Psoas muscle (tissue), 8 donors: ENCODE data around the gene SARDH. TPM values are rescaled to one million over a fixed set of nuclear protein-coding genes. Genes with fewer than 3 reads are reported as not detected.
"Not testable (repeated sequence)": the region's sequence is repeated elsewhere in the genome, so short reads cannot be mapped to it uniquely, and the experiment has no call there.

Experiments used
- ATAC-seq, 4 donors: fragments of 200-7000 bp; cut with Tn5 transposase; one replicate each; pipeline ENCODE4 v1.9.1; 2020; ENCODE audit warnings: moderate library complexity in 3 of 4, mild to moderate bottlenecking in 2 of 4
- DNase-seq, 2 donors: peaks; one replicate each; pipeline ENCODE4 v3.0.0-alpha.2; 2020
- H3K27ac ChIP-seq: fragments of 200-600 bp; one replicate; pipeline ENCODE4 v1.8.0; 2022
- H3K27me3 ChIP-seq, 3 donors: fragments of 200-600 bp in 1 of 3; one replicate each; pipeline versions ENCODE4 v1.6.1 to v1.8.0; 2013 to 2022; ENCODE audit warnings: low read length in 2 of 3, mild to moderate bottlenecking in 2 of 3, moderate library complexity in 1 of 3; ENCODE audit not compliant: insufficient read depth in 3 of 3
- H3K36me3 ChIP-seq, 2 donors: fragments of 200-600 bp in 1 of 2; one replicate each; pipeline versions ENCODE4 v1.6.1 to v1.8.0; 2013 to 2022; ENCODE audit warnings: low read depth in 1 of 2, mild to moderate bottlenecking in 1 of 2, moderate library complexity in 1 of 2; ENCODE audit not compliant: insufficient read depth in 1 of 2
- H3K4me1 ChIP-seq: fragments of 200-600 bp; one replicate; pipeline ENCODE4 v1.8.0; 2022
- H3K4me3 ChIP-seq: fragments of 200-600 bp; one replicate; pipeline ENCODE4 v1.8.0; 2022; ENCODE audit warnings: mild to moderate bottlenecking
- H3K9me3 ChIP-seq: fragments of 200-600 bp; one replicate; pipeline ENCODE4 v1.8.0; 2022
- CTCF ChIP-seq: fragments of 200-600 bp; IDR thresholded peaks from one replicate; pipeline ENCODE4 v1.8.0; 2022; ENCODE audit warnings: antibody characterized with exemption
- WGBS, 3 donors: extraction: QIAGEN DNeasy Blood & Tissue Kit; methylation state at CpG; one replicate each; pipeline versions ENCODE4 v1.1.6 to v1.1.7; 2013; 5-methylcytosine and 5-hydroxymethylcytosine counted together
- intact Hi-C, 2 donors: fragments of 100-400 bp; cut with DNase I; formaldehyde crosslinking; loops; one replicate each; pipeline versions ENCODE4 v1.11.0 to v1.14.2; 2022
- polyA plus RNA-seq, 3 donors: library from polyadenylated mRNA; stranded (reverse); fragments of 200-250 nt; gene quantifications; one replicate each; pipeline ENCODE4 v1.2.3, GENCODE V29; 2013
- total RNA-seq, 4 donors: library from RNA; stranded (reverse); fragmentation: NEBNext Ultra II Directional in 2 of 4; extraction: Animal tissue kit (Norgen Biotek cat#: 25700) in 2 of 4; gene quantifications; one replicate each; pipeline versions ENCODE4 v1.2.1 to v1.2.4, GENCODE V29; 2021 to 2023
- donor health status: healthy with polysubstance abuse.
- donor health status: DM: no; HTN: no; CAD: no; lungs with moderate emphysema.
- donor health status: Bipolar disorder and iron deficiency.
- donor health status: healthy.
- donor health status: DM: yes; HTN: yes; CAD: no.
- donor health status: DM: no; HTN: no; CAD: no.
- donor health status: DM: no; HTN: no; CAD: no.
- donor health status: DM: yes; HTN: yes; CAD: no.

The SARDH gene
- total and polyA plus RNA-seq, 7 donors, result 0.16 to 2.5 (median 0.62) TPM

- ATAC-seq (no peak), DNase-seq (no peak)
- Histone ChIP-seq H3K27me3 (peaks cover 0 to 62% (median 4%) of the 10 kb centered on the region in 3 donors), H3K9me3 (no peaks in the 10 kb centered on the region), H3K4me1 (no peaks in the 10 kb centered on the region), H3K4me3 (no peak overlapping the region), H3K27ac (no peak overlapping the region), H3K36me3 (no peaks in the 10 kb centered on the region)
- 85 to 91% (median 87%) methylated on average over 9 of the region's 9 CpGs for WGBS, 3 donors
- no peak for TF ChIP-seq CTCF
- intact Hi-C loops, result no loop called here
Observed at GRCh38 chr9:133750982-133751649, 13.0 kb upstream of the SARDH start.

GRCh38 chr9:133747309-133747708 is 9.2 kb upstream of the SARDH start:
- Histone ChIP-seq H3K27me3 (peaks cover 0 to 34% (median 2%) of the 10 kb centered on the region in 3 donors), H3K4me3 (no peak overlapping the region), H3K9me3 (no peaks in the 10 kb centered on the region), H3K36me3 (no peaks in the 10 kb centered on the region), H3K4me1 (no peaks in the 10 kb centered on the region), H3K27ac (no peak overlapping the region)
- ATAC-seq (no peak), DNase-seq (no peak)
- intact Hi-C loops, result no loop called here
- no peak for TF ChIP-seq CTCF

GRCh38 chr9:133744528-133744927 is 6.4 kb upstream of the SARDH start:
- not testable (repeated sequence) for ATAC-seq, H3K27ac ChIP-seq, H3K4me3 ChIP-seq, H3K27me3 ChIP-seq, DNase-seq, H3K9me3 ChIP-seq, H3K36me3 ChIP-seq, H3K4me1 ChIP-seq
- WGBS, 3 donors, result 90 to 93% (median 91%) methylated on average over 10 to 28 of the region's 31 CpGs
- intact Hi-C loops, result loop anchor here in 1 of 2 donors (5.0 kb wide), 1 partner anchor 212 kb away; the partner anchor contains the start of gene ADAMTSL2

- no peaks in the 10 kb centered on the region for H3K36me3 ChIP-seq
- no peaks in the 10 kb centered on the region for H3K9me3 ChIP-seq
- H3K27ac ChIP-seq, result no peak overlapping the region
- H3K4me3 ChIP-seq, result no peak overlapping the region
- WGBS, 3 donors, result 16 to 20% (median 19%) methylated on average over 8 of the region's 8 CpGs
- ATAC-seq (peak; percentile 60 to 83 (median 80)), DNase-seq (peak; percentile 68 to 78)
- TF ChIP-seq CTCF, result peak; percentile 96
- intact Hi-C loops, result loop anchor here in 1 of 2 donors (5.0 kb wide), 1 partner anchor 211 kb away; the partner anchor contains the start of gene ADAMTSL2
- no peaks in the 10 kb centered on the region for H3K4me1 ChIP-seq
- no peaks in the 10 kb centered on the region for H3K27me3 ChIP-seq
Observed at GRCh38 chr9:133742849-133743444, 4.8 kb upstream of the SARDH start.

GRCh38 chr9:133742251-133742650 is 4.1 kb upstream of the SARDH start:
- Histone ChIP-seq H3K4me3 (no peak overlapping the region), H3K36me3 (no peaks in the 10 kb centered on the region), H3K4me1 (no peaks in the 10 kb centered on the region), H3K9me3 (no peaks in the 10 kb centered on the region), H3K27me3 (no peaks in the 10 kb centered on the region), H3K27ac (no peak overlapping the region)
- WGBS, 3 donors, result 84 to 89% (median 89%) methylated on average over 7 of the region's 7 CpGs
- intact Hi-C loops, result loop anchor here in 1 of 2 donors (5.0 kb wide), 1 partner anchor 210 kb away; the partner anchor contains the start of gene ADAMTSL2
- no peak for DNase-seq
- TF ChIP-seq CTCF, result no peak
- no peak for ATAC-seq
